HL-60 (cell line): Measurements from ENCODE around the gene HOXB2.

Source experiments
- DNase-seq, 2 experiments: peaks; one replicate each; pipeline ENCODE4 v3.0.0-alpha.2; 2010 to 2020; ENCODE audit warnings: low read depth in 1 of 2, low spot score in 1 of 2
- H3K27ac ChIP-seq: fragments of 250-450 bp; sonication (Bioruptor Pico); replicated peaks from 2 replicates; pipeline ENCODE4 v1.5.1; 2020; ENCODE audit warnings: mild to moderate bottlenecking, moderate library complexity
- H3K27me3 ChIP-seq: fragments of 250-450 bp; sonication (Bioruptor Pico); 2 replicates; pipeline ENCODE4 v1.5.1; 2021; ENCODE audit warnings: mild to moderate bottlenecking, moderate library complexity; ENCODE audit not compliant: insufficient read depth, poor library complexity, severe bottlenecking
- H3K4me3 ChIP-seq: replicated peaks from 2 replicates; pipeline ENCODE4 v1.5.1; 2011; ENCODE audit warnings: mild to moderate bottlenecking, control low read depth, low read length; ENCODE audit not compliant: insufficient read depth
- GABPA ChIP-seq: IDR thresholded peaks from 2 replicates; pipeline ENCODE4 v1.6.1; 2012; ENCODE audit warnings: low read depth
- POLR2AphosphoS5 ChIP-seq: IDR thresholded peaks from 2 replicates; pipeline ENCODE4 v1.6.1; 2012; ENCODE audit warnings: low read depth
- SPI1 ChIP-seq: IDR thresholded peaks from 2 replicates; pipeline ENCODE4 v1.6.1; 2012; ENCODE audit warnings: low read depth, mild to moderate bottlenecking, borderline replicate concordance
- TF ChIP-seq, protein P1 (sequence below): IDR thresholded peaks from 2 replicates; pipeline ENCODE4 v1.6.1; 2012; ENCODE audit warnings: low read depth; ENCODE audit not compliant: insufficient replicate concordance
- TF ChIP-seq, protein P2 (sequence below): IDR thresholded peaks from one replicate; pipeline ENCODE4 v1.5.1; 2011; ENCODE audit warnings: low read length, control low read depth, inconsistent platforms; ENCODE audit not compliant: insufficient read depth

The HOXB2 gene

DNA sequence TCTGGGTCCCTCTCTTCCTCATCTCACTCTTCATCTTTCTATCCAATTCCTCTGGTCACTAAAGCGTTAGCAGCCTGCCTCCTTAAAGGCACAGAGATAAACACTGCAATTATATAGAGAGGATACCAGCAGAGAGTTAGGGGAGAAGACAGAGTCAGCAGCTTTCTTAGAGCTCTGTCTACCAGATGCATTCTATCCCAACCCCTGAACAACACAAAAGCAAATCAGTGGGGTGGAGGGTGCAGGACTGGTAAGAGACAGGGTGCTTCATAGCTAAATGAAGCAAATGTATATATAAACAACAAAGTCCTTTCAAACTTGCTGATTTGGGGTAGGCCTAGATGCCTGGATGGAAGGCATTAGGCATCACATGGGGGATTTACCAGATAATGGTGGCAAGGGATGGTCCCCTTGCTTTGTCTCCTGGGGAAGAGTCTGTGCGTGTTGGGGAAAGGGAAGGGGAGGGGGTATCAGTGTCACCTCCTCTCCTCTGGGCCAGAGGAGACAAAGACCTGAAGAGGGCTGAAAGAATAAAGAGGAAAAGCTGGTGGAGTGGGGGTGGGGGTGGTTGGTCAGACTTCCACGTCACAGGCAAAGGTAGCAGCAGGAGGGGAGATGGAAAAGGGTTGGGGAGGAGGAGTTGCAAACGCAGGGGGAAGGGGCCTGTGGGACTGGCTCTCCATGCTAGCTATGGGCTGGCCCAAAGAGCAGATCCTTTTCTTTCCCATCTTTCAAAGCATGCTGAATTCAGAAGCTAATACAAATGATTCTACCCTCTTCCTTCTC lies 21.2 kb upstream of the HOXB2 start:
- Histone ChIP-seq H3K27ac (no peak overlapping the region), H3K27me3 (peaks cover 55% of the 10 kb centered on the region), H3K4me3 (no peak overlapping the region)
- no peak for DNase-seq
- TF ChIP-seq SPI1 (no peak), GABPA (no peak), POLR2AphosphoS5 (no peak)
- TF ChIP-seq, protein P1, sequence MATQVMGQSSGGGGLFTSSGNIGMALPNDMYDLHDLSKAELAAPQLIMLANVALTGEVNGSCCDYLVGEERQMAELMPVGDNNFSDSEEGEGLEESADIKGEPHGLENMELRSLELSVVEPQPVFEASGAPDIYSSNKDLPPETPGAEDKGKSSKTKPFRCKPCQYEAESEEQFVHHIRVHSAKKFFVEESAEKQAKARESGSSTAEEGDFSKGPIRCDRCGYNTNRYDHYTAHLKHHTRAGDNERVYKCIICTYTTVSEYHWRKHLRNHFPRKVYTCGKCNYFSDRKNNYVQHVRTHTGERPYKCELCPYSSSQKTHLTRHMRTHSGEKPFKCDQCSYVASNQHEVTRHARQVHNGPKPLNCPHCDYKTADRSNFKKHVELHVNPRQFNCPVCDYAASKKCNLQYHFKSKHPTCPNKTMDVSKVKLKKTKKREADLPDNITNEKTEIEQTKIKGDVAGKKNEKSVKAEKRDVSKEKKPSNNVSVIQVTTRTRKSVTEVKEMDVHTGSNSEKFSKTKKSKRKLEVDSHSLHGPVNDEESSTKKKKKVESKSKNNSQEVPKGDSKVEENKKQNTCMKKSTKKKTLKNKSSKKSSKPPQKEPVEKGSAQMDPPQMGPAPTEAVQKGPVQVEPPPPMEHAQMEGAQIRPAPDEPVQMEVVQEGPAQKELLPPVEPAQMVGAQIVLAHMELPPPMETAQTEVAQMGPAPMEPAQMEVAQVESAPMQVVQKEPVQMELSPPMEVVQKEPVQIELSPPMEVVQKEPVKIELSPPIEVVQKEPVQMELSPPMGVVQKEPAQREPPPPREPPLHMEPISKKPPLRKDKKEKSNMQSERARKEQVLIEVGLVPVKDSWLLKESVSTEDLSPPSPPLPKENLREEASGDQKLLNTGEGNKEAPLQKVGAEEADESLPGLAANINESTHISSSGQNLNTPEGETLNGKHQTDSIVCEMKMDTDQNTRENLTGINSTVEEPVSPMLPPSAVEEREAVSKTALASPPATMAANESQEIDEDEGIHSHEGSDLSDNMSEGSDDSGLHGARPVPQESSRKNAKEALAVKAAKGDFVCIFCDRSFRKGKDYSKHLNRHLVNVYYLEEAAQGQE = no peak
- TF ChIP-seq, protein P2, sequence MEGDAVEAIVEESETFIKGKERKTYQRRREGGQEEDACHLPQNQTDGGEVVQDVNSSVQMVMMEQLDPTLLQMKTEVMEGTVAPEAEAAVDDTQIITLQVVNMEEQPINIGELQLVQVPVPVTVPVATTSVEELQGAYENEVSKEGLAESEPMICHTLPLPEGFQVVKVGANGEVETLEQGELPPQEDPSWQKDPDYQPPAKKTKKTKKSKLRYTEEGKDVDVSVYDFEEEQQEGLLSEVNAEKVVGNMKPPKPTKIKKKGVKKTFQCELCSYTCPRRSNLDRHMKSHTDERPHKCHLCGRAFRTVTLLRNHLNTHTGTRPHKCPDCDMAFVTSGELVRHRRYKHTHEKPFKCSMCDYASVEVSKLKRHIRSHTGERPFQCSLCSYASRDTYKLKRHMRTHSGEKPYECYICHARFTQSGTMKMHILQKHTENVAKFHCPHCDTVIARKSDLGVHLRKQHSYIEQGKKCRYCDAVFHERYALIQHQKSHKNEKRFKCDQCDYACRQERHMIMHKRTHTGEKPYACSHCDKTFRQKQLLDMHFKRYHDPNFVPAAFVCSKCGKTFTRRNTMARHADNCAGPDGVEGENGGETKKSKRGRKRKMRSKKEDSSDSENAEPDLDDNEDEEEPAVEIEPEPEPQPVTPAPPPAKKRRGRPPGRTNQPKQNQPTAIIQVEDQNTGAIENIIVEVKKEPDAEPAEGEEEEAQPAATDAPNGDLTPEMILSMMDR = no peak

DNA sequence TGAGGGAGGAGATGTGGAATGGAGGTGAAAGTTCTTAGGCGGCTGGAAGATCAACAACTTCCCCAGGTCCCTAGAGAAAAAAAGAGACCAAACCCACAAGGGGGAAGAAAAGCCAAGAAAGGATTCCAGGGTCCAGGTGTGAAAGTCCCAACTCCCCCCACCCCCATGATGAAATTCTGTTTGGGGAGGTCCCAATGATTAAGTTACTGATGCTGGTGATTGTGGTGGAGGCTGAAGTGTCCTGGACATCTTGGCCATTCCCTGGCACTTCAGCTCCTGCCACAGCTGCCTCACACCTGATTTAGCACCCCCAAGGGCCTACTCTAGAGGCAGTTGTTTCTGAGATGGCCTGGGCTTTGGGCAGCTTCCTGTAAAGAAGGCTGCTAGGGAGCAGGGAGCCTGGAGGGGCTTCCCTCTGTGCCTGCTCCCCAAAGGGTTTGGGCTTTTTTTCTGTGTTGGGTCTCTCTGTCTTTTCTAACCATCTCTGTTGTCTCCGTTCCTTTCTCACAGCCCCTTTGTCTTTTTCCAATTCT lies 20.2 kb upstream of the HOXB2 start:
- Histone ChIP-seq H3K27ac (no peak overlapping the region), H3K4me3 (no peak overlapping the region), H3K27me3 (peaks cover 46% of the 10 kb centered on the region)
- no peak for DNase-seq
- TF ChIP-seq, protein P1 = no peak
- TF ChIP-seq SPI1 = no peak
- no peak for TF ChIP-seq POLR2AphosphoS5
- no peak for TF ChIP-seq GABPA
- TF ChIP-seq, protein P2 = no peak

- TF ChIP-seq SPI1 = no peak
- TF ChIP-seq, protein P2 = no peak
- no peak for TF ChIP-seq GABPA
- no peak for TF ChIP-seq POLR2AphosphoS5
- TF ChIP-seq, protein P1 = no peak
- no peak overlapping the region for H3K27ac ChIP-seq
- H3K4me3 ChIP-seq = no peak overlapping the region
- DNase-seq = no peak
- H3K27me3 ChIP-seq = peaks cover 43% of the 10 kb centered on the region
Observed at GRCh38 chr17:48564188-48565021, 19.5 kb upstream of the HOXB2 start.
